Measurements from ENCODE around the gene IRF4.

Gene IRF4

DNA sequence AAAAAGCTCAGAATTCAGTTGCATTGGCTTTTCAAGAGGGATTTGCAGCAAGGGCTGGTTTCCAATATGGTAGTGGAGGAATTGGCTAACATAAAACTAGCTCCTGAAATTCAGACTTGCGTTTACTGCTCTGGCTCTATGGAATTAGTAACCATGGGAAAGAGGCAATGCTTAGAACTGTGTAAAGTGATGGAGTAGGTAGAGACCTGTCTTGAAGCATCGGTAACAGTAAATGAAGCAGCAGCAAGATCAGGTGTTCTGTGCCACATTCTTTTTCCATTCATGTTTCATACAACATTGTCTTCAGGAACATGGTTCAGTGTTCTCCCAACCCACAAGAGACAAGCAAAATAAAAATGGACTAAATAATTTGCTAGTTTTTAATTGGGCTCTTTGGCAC, 6.5 kb downstream of the IRF4 start:
- no peak overlapping the region for H3K4me3 ChIP-seq (ENCODE audit: low read depth, low read length)
- TF ChIP-seq, protein P1, sequence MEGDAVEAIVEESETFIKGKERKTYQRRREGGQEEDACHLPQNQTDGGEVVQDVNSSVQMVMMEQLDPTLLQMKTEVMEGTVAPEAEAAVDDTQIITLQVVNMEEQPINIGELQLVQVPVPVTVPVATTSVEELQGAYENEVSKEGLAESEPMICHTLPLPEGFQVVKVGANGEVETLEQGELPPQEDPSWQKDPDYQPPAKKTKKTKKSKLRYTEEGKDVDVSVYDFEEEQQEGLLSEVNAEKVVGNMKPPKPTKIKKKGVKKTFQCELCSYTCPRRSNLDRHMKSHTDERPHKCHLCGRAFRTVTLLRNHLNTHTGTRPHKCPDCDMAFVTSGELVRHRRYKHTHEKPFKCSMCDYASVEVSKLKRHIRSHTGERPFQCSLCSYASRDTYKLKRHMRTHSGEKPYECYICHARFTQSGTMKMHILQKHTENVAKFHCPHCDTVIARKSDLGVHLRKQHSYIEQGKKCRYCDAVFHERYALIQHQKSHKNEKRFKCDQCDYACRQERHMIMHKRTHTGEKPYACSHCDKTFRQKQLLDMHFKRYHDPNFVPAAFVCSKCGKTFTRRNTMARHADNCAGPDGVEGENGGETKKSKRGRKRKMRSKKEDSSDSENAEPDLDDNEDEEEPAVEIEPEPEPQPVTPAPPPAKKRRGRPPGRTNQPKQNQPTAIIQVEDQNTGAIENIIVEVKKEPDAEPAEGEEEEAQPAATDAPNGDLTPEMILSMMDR (IDR thresholded peaks at IDR 0.05; ENCODE audit: low read depth, low read length, missing control alignments): no peak
- no peak for DNase-seq (ENCODE audit: low read depth)
- in situ Hi-C loops (cut with HindIII; ENCODE audit: low sequenced_read_pairs): no loop called here

DNA sequence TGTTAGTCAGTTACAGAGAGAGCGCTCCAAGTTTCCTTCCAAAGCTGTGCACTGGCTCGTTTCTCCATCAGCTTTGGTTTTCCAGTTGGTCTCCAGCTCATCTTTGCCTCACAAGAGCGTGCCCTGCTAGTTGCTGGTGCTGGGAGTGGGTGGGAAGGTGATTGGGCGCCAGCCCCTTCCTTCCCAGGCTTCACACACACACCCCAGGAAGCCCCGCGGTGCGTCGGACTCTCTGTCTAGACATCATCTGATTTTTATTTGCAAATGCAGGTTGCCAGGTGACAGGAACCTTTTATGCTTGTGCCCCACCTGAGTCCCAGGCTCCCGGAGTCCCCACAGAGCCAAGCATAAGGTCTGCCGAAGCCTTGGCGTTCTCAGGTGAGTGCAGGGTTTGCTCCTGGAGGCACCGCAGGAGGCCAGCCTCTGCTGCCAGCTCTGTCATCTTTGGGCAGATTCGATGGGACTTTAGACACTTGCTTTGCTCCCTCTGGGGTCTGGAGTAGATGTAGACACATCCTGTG, 7.1 kb downstream of the IRF4 start:
- TF ChIP-seq, protein P1 (IDR thresholded peaks at IDR 0.05; ENCODE audit: low read depth, low read length, missing control alignments): no peak
- no peak for DNase-seq (ENCODE audit: low read depth)
- no peak overlapping the region for H3K4me3 ChIP-seq (ENCODE audit: low read depth, low read length)
- in situ Hi-C loops (cut with HindIII; ENCODE audit: low sequenced_read_pairs): no loop called here

DNA sequence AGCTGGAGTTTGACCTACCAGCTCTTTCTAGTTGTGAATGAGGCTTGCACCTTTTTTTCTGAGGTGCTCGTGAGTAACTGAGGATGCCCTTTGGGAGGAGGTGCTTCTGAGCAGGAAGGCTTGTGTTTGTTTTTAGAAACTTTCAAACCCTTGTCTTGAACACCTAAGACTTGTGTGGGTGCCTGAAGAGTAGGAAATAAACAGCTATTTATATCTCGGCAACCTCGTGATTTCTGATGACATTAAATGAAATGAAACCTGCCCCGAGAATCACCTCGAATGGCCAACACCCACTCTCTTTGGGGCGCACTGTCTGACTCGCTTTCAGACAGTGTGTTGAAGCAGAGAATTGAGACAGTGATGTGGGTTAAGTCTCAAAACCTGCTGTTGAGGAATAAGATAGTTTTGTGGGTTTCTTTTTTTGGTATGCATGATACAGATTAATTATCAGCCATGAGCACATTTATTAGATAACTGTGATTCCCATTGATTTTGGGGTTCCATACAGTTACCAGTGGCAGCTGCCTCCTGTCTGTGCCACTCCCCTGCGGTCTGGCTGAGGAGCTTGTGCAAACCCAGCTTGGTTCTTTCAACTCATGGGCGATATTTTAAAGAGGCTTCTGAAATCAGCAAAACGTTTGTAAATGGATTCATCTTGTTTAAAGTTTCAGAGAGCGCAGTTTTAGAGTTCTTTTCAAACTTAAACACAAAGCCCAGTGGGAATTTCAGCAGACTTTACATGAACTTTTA, 8.4 kb downstream of the IRF4 start:
- in situ Hi-C loops (cut with HindIII; ENCODE audit: low sequenced_read_pairs): no loop called here
- no peak overlapping the region for H3K4me3 ChIP-seq (ENCODE audit: low read depth, low read length)
- TF ChIP-seq, protein P1 (IDR thresholded peaks at IDR 0.05; ENCODE audit: low read depth, low read length, missing control alignments): no peak
- no peak for DNase-seq (ENCODE audit: low read depth)

DNA sequence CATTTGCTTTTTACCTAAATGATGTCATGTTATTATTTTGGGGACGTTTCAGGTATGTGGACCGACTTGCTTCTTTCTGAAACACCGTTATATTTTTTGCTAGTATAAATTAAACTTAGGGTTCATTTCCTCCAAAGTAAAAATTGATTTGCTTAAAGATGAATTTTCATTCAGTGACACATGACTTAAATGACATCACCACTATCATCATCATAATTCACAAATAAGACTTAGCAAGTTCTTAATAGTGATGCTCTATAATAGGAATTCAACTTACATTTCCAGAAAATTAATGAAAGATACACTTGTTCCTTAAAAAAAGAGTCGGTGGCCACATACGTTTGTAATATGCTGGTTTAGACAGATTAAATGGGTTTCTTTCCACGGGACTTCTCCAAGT, 9.3 kb downstream of the IRF4 start:
- no peak for DNase-seq (ENCODE audit: low read depth)
- TF ChIP-seq, protein P1 (IDR thresholded peaks at IDR 0.05; ENCODE audit: low read depth, low read length, missing control alignments): no peak
- in situ Hi-C loops (cut with HindIII; ENCODE audit: low sequenced_read_pairs): no loop called here
- no peak overlapping the region for H3K4me3 ChIP-seq (ENCODE audit: low read depth, low read length)

DNA sequence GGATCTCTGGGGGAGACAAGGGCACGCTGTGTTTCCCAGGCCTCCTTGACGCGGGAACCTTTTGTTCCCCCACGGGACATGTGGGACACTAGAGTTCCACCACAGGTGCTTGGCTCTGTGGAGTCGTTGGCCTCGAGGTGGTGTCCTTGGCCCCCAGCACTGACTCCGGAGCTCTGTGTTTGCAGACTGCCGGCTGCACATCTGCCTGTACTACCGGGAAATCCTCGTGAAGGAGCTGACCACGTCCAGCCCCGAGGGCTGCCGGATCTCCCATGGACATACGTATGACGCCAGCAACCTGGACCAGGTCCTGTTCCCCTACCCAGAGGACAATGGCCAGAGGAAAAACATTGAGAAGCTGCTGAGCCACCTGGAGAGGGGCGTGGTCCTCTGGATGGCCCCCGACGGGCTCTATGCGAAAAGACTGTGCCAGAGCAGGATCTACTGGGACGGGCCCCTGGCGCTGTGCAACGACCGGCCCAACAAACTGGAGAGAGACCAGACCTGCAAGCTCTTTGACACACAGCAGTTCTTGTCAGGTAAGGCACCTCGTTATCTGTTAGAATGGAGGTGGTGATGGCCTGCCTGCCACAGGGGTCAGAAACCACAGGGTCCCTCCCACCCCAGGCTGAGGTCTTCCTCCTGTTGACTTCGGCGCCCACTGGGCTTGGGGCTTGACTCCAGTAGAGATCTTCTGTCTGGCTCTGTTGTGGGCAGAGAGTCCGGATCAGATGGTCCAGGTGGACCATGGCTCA, 9.9 kb downstream of the IRF4 start:
- DNase-seq (ENCODE audit: low read depth): no peak
- TF ChIP-seq, protein P1 (IDR thresholded peaks at IDR 0.05; ENCODE audit: low read depth, low read length, missing control alignments): no peak
- no peak overlapping the region for H3K4me3 ChIP-seq (ENCODE audit: low read depth, low read length)
- in situ Hi-C loops (cut with HindIII; ENCODE audit: low sequenced_read_pairs): no loop called here

DNA sequence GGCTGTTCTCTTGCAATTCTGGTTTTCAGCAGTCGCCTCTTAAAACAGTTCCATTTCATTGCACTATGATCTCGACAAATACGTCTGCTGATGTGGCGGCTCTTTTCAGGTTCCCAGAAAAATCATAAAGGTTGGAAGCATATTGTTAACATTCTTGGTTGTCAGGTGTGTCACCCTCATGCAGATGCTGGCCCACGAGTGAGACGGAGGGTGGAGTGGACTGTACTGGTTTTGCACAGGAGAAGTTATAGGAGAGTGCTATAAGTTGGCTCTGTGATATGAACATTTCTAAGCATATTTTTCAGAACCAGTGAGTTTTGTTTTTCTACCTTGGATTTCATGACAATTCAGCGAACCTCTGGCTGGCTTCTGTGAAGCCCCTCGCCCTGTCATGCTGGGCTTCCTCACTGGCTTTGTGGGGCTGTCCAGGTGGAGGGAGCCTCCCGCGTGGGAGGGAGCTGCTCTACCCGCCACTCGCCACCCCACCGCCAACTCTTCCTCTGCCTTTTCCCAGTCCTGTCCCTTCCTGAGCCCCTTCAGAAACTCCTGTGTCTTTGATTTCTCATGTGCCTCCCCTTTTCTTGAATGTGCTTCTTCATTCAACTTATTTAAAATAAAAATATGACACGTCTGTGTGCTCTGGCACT, 10.6 kb downstream of the IRF4 start:
- in situ Hi-C loops (cut with HindIII; ENCODE audit: low sequenced_read_pairs): no loop called here
- H3K4me3 ChIP-seq (ENCODE audit: low read depth, low read length): no peak overlapping the region
- TF ChIP-seq, protein P1 (IDR thresholded peaks at IDR 0.05; ENCODE audit: low read depth, low read length, missing control alignments): no peak
- no peak for DNase-seq (ENCODE audit: low read depth)

All from astrocyte of the cerebellum (primary cell).